HG03439 (cell line): Measurements from ENCODE around the gene SPATA24.
"Not testable (repeated sequence)": the region's sequence is repeated elsewhere in the genome, so short reads cannot be mapped to it uniquely, and the experiment has no call there.

Source experiments
- ATAC-seq: cut with Tn5 transposase; IDR thresholded peaks from one replicate; pipeline ENCODE4 v1.9.1; 2021; ENCODE audit warnings: mild to moderate bottlenecking, moderate library complexity; ENCODE audit not compliant: unreplicated experiment

SPATA24 gene

GRCh38 chr5:139417214-139417613 lies 13.3 kb upstream of the SPATA24 start:
- no peak for ATAC-seq

- no peak for ATAC-seq
Measured at GRCh38 chr5:139416651-139417050, 12.8 kb upstream of the SPATA24 start.

GRCh38 chr5:139415869-139416268 lies 12.0 kb upstream of the SPATA24 start:
- ATAC-seq: no peak

DNA sequence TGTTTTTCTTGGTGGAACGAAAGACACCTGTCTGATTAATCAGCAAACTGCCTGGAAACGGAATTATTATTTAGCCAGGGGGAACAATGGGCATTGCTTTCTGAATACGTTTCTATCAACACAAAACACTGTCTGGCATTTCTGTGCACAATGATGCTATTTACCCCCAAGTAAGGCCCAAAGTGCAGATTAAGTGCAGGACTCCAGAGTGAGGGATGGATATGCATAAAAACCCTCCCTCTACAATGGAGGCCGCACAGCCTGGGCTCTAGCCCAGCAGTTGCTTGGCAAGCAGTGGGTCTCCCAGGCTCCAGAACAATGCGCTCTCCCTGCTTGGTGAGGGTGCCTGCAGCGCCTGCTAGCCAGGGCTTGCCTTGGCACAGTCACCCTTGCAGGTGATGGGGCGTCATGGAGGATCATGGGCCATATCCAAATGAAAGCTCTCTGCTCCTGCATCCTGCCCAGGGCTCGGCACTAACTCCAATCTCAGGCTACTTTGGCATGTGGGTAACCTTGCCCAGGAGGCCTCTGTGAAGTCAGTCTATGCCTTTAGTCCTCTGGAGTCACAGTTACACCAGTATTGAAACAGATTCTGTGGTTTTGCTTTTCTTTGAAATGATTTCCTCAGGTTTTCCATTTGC lies 11.5 kb upstream of the SPATA24 start:
- no peak for ATAC-seq

DNA sequence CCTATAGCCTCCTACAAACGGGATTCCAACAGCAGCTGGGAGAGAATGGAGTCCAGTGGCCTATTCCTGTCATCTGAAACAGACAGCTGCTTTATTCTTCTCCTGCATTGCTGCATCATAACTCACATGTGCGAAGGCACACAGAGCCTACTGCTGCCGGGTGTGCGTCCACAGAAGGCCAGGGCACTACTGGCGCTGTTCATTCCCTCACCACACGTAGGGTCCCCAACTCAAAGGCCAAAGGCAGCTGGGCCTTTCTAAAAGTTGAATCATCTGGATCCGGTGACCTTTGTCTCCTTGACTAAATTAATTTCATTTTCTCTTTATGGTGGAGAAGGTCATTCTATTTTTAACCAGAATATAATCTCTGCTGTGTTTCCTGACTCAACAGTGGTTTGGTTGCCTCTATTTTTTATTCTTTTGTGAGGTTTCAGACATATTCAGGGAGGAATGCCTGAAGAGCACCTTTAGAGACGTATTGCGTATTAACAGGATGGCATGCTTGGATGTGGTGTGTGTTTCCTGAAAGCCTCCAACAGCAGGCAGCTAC lies 10.8 kb upstream of the SPATA24 start:
- no peak for ATAC-seq

- no peak for ATAC-seq
Measured at GRCh38 chr5:139413963-139414362, 10.1 kb upstream of the SPATA24 start.

DNA sequence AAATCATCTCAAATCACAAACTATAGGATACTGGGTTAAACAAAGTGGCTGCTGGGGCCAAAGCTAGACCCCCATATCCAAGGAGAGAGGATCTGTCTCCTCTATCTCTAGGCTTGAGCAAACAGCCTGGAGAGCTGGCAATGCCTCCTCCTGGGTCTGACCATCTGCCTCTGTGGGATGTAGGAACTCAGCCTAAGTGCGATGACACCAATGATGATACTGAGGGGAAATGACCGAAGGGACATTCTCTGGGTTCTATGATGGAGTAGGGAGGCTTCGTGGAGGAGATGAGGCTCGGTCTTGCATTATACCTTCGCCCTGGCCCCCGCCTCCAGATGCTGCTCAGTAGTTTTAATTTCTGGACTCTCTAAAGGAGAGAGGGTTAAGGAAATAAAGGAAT lies 9.3 kb upstream of the SPATA24 start:
- ATAC-seq: no peak

- ATAC-seq: no peak
Measured at GRCh38 chr5:139410993-139411828, 7.3 kb upstream of the SPATA24 start.

GRCh38 chr5:139410121-139410992 lies 6.5 kb upstream of the SPATA24 start:
- no peak for ATAC-seq

DNA sequence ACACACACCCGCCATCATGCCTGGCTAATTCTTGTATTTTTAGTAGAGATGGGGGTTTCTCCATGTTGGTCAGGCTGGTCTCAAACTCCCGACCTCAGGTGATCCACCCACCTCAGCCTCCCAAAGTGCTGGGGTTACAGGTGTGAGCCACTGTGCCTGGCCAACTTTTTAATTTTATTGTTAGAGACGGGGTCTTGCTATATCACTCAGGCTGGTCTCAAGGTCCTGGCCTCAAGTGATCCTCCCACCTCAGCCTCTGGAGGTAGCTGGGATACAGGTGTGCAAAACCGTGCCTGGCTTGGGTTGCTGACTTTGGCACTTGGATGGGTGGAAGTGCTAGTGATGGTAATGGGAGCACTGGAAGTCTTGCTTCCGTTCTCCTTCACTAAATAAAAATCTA lies 5.2 kb upstream of the SPATA24 start:
- not testable (repeated sequence) for ATAC-seq

- ATAC-seq: no peak
Measured at GRCh38 chr5:139408191-139408590, 4.3 kb upstream of the SPATA24 start.

DNA sequence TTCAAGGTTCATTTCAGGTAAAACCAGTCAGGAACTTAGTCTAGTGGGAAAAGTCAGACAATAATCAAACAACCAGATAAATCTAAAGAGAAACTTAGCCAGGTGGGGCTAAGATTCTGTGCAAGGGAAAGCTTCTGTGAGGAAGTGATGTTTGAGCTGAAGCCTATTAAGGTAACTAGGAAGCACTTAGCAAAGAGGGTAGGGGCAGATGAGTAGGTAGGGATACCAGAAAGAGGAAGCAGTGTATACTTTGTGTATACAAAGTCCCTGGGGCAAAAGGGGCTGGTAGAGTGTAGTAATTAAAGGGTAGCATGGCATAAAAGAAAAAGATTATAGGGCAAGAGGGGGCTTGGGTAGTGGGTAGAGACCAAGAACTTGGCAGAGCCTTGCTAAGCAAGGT lies 3.6 kb upstream of the SPATA24 start:
- ATAC-seq: no peak

DNA sequence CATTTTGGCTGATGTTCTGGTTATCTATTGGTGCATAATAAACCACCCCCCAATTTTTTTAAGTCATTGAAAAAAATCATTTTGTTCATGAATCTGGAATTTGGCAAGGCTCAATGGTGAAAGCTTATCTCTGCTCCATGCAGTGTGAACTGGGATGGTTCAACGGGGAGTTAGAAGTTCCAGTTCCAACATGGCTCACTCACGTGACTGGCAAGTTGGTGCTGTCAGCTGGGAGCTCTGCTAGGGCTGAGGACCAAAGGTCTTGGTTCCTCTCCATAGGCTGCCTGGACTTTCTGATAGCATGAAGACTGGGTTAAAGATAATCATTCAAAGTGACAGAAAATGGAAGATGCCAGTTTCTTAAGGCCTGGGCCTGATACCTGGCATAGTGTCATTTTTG lies 3.1 kb upstream of the SPATA24 start:
- ATAC-seq: no peak

- ATAC-seq: no peak
Measured at GRCh38 chr5:139404484-139404840, 573 bp upstream of the SPATA24 start.

DNA sequence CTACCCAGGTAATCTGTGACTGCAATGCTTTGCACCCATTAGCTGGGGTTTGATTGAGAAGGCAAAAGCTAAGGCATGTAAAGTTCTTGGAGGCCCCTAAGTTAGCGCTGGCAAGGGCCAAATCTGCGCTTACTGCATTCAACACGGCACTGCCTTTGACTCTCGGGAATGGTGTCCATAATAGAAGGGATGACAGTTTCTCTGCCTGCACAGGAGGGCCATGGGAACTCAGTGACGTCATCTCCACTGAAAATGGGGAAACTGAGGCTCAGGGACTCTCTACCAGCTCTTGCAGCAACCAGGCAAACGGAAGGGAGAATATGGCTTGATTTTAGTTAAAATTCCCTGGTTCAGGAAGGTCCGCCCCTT lies 487 bp downstream of the SPATA24 start:
- ATAC-seq: peak; percentile 1

- no peak for ATAC-seq
Measured at GRCh38 chr5:139402561-139403158, 1.2 kb downstream of the SPATA24 start.

DNA sequence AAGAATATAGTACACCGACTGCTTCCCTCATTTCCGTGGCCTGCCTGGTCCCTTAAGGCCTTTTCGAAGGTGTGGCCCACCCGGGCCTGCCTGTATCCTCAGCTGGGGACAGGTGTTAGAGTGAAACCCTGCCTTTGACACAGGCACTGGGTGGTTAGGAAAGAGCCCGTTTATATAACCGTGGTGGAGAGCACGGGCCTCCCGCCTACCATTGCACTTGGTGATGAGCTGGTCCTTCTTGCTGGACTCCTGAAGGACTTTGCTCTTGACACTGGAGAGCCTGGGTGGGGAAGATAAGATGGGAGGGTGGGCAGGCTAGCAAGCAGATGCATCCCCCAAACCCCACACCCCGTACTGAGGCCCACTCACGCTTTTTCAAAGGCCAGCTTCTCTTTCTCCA lies 2.3 kb downstream of the SPATA24 start:
- no peak for ATAC-seq

GRCh38 chr5:139399501-139400121 lies 4.3 kb downstream of the SPATA24 start:
- ATAC-seq: peak; percentile 28

DNA sequence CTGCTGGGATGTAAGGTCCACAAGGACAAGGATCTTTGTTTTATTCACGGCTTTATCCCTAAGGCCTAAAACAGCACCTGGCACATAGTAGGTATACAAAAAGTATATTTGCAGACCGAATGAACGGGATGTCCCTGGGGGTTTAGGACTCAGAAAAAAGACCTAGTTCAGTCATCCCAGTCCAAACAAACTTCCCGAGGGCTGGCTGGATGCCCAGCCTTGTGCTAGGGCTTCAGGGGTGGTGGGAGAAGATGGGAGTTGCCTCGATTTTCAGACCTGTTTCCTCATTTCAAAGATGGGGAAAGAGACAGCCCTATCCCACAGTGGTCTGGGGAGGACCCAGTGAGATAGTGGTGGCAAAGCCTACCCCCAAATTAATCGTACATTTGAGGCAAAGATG lies 6.0 kb downstream of the SPATA24 start:
- ATAC-seq: no peak

GRCh38 chr5:139396691-139397090 lies 7.2 kb downstream of the SPATA24 start:
- no peak for ATAC-seq
